Hematopoietic multipotent progenitor cell treated with erythropoietin and hydrocortisone succinate and interleukin-3 and kit ligand, for 6 days (in vitro differentiated cells): ENCODE measurements around the gene VSIR.

Experiments
- DNase-seq: peaks from one replicate; pipeline ENCODE4 v3.0.0-alpha.2; 2015

Gene VSIR

DNA sequence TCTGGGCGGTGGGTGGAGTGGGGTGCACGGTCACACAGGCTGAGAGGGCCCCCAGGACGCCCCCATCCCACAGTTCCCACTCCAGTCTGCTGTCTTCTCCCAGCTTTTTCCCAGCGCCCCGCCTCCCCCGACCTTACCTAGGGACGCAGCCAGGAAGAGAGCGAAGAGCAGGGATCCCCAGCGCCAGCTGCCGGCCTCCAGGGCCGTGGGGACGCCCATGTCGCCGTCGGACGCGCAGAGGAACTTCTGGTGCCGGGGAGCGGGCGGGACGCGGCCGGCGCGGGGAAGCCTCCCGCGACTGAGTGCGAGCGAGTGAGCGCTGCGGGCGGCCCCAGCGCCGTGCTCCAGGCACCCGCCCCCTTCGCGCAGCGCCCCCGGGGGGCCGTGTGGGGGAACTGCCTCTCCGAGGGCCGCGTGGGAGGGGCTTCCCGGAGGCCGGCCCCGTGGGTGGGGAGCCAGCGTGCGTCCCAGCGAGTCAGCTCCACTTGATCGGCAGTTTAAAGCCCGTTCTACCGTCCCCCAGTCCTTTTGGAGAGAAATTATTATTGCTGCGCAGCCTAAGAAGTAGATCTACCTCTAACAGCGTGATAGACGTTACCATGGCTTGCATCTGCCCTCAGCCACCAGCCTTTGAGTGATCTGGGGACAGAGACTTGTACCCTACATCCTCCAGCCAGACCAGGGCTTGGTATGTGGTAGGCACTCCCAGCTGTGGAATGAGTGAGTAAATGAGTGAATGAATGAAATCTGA, at the start of gene VSIR:
VSIR (minus strand) TSS at position 300 of the 751 bp plus-strand sequence; CDS start at position 219, 81 bp downstream.
- DNase-seq: peak; percentile 90

DNA sequence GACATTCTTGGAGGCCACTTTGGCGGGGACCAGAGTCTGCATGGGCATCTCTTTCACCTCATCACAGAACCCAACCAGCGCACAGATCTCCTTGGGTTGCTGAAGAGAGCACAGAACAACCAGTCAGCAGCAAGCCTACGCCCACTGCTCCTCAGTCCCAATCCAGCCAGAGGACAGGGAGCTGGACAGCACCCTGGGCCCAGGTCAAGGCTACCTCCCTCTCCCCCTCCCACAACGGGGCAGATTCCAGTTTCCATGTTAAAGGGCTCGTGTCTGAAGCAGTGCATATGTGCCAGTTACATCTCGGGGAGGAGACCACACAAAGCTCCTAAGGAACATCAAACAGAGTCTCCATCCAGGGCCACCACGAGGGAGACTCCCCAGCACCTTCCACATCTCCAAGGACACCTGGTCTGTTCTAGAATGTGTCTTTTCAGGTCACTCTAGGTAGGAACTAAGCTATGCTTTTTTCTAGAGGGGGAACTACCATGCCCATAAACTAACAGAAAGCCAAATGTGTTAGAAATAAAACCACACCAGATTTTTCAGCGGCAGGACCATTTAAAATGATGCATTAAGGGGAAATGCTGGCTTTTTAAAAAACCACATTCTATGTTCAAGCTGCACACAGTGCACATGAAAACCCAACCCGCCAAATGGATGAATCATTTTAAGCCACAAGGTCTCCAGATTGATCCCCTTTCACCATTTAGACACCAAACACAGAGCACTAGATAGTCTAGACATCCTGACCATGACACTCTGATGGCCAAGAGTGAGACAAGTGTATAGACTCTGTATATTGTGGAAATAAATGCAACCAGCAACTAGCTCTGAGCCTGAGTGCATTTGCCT, 48.8 kb upstream of the VSIR start:
- DNase-seq: no peak

- DNase-seq: no peak
These were observed 47.6 kb upstream of the VSIR start for GRCh38 chr10:71820966-71821365.

DNA sequence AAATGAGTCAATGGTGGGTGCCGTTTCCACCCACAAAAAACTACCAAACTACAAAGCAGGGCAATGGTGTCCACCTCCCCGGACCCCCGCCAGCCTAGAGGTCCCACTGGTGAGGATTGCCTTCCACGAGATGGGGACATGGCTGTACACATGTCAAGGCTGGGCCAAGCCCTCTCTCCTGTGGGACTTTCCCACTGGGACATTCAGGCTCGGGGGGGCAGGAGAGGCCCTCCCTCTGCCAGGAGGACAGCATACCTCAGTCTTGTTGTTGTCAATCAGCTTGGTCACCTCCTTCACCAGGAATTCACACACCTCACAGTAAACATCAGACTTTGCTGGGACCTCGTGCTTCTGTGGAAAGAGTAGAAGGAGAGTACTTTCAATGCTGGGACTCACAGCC, 46.7 kb upstream of the VSIR start:
- DNase-seq: no peak

- DNase-seq: no peak
These were observed 46.1 kb upstream of the VSIR start for GRCh38 chr10:71819441-71819861.

DNA sequence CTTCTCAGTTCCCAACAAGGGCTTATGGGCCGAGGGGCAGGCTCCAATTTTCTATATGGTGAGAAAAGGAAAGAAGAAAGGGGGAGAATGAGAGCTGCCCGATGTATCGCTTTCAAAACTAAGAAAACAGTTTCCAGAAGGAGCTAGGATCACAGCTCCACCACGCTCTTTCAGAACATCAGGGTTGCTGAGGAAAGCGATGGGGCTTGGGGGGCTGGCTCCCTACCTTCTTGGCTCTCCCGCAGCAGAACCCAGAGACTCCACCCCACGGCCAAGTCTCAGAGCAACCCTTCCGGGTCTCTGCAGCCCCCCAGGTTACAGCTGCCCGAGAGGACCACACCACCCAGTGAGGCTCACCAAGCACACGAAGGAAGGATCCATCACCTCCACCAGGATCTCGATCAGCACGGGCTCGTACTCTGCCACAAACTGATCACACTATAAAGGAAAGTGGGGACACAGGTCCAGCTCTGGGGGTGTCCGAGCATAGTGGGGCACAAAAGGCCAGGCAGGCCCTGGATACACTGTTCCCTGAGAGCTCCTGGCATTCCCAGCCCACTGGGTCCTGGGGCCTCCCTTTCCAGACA, 45.4 kb upstream of the VSIR start:
- DNase-seq: no peak

- no peak for DNase-seq
These were observed 44.7 kb upstream of the VSIR start for GRCh38 chr10:71817831-71818655.

GRCh38 chr10:71816936-71817618, 43.8 kb upstream of the VSIR start:
- DNase-seq: no peak

DNA sequence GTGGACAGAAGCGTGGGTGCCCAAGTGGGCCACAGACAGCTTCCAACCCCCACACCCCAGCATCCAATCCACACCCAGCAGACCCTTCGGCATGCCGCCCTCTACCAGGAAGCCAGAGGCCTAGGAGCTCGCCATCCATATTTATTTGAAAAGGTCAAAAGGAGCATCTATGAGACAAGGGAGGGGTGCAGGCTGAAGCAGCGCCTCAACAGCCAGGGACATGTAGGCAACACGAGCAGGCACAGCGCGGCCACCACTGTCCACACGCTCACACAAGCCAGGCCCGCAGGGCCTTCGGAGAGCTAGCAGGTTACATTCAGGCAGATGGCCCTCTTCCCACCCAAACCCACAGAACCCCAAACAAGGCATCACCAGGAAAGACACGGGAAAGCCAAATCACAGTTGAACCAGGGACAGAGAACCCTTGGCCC, 43.1 kb upstream of the VSIR start:
- no peak for DNase-seq

DNA sequence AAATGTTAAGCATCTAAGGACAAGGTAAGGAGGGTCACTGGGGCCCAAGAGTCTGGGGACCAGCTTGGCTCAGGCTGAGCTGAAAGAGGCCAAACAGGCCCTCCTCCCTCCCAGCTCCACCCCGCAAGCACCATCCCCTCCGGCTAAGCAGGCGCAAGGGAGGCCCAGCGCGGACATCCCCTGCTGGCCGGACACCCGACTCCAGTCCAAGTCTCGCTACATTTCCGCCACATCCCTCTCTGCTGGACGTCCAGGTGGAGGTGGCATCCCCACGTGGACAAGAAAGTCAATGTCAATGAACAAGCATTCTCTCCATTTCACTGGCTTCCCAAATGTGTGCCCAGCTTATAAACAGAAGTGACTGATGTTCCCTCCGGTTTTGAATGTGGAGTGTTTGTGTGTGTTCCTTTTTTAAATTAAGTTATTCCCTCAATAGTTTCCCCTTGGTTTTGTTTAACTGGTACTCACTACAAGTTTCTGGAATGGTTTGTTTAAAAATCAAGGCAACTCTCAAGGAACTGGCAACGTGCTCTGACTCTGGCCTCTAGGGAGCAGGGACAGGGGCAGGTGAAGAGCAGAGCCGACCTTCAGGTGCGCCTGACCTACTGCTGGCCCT, 42.3 kb upstream of the VSIR start:
- DNase-seq: no peak

DNA sequence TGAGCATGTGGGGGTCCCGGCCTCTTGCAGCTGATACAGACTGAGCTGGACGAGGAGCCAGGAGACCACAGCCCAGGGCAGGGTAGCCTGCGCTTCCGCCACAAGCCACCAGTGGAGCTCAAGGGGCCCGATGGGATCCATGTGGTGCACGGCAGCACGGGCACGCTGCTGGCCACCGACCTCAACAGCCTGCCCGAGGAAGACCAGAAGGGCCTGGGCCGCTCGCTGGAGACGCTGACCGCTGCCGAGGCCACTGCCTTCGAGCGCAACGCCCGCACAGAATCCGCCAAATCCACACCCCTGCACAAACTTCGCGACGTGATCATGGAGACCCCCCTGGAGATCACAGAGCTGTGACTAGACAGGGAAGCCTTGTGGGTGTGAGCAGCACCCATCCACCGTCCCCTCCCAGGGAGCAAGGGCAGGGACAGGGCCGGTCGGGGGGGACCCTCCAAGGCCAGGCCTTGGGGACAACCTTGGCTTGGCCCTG, 41.6 kb upstream of the VSIR start:
- no peak for DNase-seq

DNA sequence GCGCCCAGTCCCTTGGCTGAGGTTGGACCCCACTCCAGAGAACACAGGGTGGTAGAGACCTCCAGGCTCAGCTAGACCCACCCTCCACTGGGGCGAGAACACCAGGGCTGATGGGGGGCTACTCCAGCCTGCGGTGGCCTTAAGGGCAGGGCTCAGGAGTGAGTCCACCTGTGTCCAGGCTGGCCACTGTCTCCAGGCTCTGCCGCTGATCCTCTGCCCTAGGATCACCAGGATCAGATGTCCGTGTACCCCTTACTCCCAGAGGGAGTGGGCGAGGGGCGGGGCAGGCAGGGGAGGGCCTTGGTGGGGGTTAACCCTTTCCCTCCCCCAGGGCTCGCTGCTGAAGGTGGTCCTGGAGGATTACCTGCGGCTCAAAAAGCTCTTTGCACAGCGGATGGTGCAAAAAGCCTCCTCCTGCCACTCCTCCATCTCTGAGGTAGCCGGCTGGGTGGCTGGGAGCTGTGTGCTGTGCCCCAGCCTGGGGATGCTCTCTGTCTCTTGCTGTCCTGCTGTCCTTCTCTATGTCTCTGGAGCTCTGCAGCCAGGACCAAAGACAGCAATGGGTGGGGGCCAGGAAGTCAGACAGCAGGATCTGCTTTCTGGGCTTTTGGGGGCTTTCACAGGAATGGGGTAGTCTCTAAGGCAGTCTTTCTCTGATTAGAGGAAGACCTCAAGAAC, 39.7 kb upstream of the VSIR start:
- no peak for DNase-seq

- DNase-seq: peak; percentile 86
These were observed 38.9 kb upstream of the VSIR start for GRCh38 chr10:71812016-71812912.

DNA sequence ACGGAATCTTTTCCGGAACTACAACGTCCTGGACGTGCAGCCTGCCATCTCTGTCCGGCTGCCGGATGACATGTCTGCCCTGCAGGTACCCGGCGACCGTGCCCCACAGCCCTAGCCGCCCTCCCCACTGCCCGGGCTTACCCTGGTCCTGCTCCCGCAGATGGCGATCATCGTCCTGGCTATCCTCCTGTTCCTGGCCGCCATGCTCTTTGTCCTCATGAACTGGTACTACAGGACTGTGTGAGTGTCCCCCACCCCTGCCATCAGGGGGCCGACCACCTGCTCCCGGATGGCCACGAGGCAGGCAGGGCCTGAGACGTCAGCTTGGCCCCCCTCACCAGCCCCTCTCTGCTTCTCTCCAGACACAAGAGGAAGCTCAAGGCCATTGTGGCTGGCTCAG, 38.0 kb upstream of the VSIR start:
- DNase-seq: no peak

- peak; percentile 17 for DNase-seq
These were observed 36.9 kb upstream of the VSIR start for GRCh38 chr10:71810048-71810750.

DNA sequence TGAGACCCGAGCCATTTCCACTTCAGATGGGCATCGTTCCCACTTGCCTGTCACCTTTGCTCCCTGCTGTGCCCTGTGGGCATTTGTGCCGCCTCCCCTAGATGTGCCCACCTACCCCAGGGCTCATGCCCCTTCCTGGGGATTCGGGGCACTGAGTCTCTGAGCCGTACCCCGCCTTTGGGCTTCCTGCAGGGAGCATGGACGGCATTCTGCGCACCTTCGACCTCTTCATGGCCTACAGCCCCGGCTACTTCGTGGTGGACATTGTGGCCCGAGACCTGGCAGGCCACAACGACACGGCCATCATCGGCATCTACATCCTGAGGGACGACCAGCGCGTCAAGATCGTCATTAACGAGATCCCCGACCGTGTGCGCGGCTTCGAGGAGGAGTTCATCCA, 36.3 kb upstream of the VSIR start:
- DNase-seq: no peak

GRCh38 chr10:71807557-71808510, 34.5 kb upstream of the VSIR start:
- no peak for DNase-seq
